ENCODE results near the gene SHC3. TPM values are rescaled to one million over a fixed set of nuclear protein-coding genes. Genes with fewer than 3 reads are reported as not detected.

SHC3 gene
- total RNA-seq, 1 donor from 2014 or later = not detected

DNA sequence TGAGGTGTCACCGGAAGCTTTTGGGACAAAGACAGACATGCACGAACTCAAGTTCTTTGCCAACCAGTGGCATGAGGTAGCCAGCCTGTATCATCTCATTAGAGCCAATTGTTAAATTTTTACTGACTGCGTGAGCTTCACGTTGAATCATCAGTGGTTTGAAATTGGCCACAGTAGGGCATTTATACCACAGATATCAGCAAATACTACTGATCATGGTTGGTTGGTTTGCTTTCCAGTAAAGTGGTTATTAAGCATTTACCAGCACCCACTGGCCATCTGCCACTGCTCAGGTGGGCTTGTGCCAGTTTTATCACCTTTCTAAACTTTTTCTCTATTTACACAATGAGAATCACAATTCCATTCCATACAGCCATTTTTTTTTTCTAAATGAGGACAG, 28.4 kb upstream of the SHC3 start:
- Mint-ChIP-seq H3K27me3 (ENCODE audit: insufficient read depth) (peaks cover 2% of the 10 kb centered on the region), H3K4me1 (ENCODE audit: low read depth) (no peaks in the 10 kb centered on the region), H3K9me3 (peaks cover 10% of the 10 kb centered on the region), H3K27ac (no peak overlapping the region), H3K36me3 (ENCODE audit: low read depth) (no peaks in the 10 kb centered on the region), H3K4me3 (no peak overlapping the region)
- no peak for DNase-seq (ENCODE audit: low spot score)
- intact Hi-C loops (cut with micrococcal nuclease) = no loop called here

- no peaks in the 10 kb centered on the region for H3K36me3 Mint-ChIP-seq (ENCODE audit: low read depth)
- DNase-seq (ENCODE audit: low spot score) = no peak
- intact Hi-C loops (cut with micrococcal nuclease) = no loop called here
- no peak overlapping the region for H3K27ac Mint-ChIP-seq
- H3K4me1 Mint-ChIP-seq (ENCODE audit: low read depth) = no peaks in the 10 kb centered on the region
- peaks cover 2% of the 10 kb centered on the region for H3K27me3 Mint-ChIP-seq (ENCODE audit: insufficient read depth)
- no peak overlapping the region for H3K4me3 Mint-ChIP-seq
- H3K9me3 Mint-ChIP-seq = peaks cover 19% of the 10 kb centered on the region
Measured at GRCh38 chr9:89204801-89205200, 26.2 kb upstream of the SHC3 start.

DNA sequence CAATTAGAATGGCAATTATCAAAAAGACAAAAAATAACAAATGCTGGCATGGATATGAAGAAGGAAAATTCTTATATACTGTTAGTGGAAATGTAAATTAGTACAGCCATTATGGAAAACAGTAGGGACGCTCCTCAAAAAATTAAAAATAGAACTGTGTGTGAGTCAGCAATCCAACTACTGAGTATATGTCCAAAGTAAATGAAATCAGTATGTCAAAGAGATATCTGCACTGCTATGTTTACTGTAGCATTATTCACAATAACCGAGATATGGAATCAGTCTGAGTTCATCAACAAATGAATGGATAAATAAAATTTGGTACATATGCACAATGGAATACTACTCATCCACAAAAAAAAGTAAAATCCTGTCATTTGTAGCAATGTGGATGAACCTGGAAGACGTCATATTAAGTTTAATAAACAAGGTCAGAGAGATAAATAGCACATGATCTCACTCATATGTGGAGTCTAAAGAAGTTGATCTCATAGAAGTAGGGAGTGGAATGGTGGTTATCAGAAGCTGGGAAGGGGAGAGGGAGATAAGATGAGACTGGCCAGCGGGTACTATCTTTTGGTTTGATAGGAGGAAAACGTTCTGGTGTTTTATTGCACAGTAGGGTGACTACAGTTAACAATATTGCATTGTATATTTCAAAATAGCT, 16.6 kb upstream of the SHC3 start:
- peaks cover 23% of the 10 kb centered on the region for H3K27me3 Mint-ChIP-seq (ENCODE audit: insufficient read depth)
- H3K9me3 Mint-ChIP-seq = peaks cover 5% of the 10 kb centered on the region
- no peak overlapping the region for H3K27ac Mint-ChIP-seq
- H3K4me1 Mint-ChIP-seq (ENCODE audit: low read depth) = no peaks in the 10 kb centered on the region
- DNase-seq (ENCODE audit: low spot score) = no peak
- H3K4me3 Mint-ChIP-seq = no peak overlapping the region
- intact Hi-C loops (cut with micrococcal nuclease) = no loop called here
- no peaks in the 10 kb centered on the region for H3K36me3 Mint-ChIP-seq (ENCODE audit: low read depth)

GRCh38 chr9:89194421-89195130, 16.0 kb upstream of the SHC3 start:
- Mint-ChIP-seq H3K36me3 (ENCODE audit: low read depth) (no peaks in the 10 kb centered on the region), H3K27me3 (ENCODE audit: insufficient read depth) (peaks cover 24% of the 10 kb centered on the region), H3K4me3 (no peak overlapping the region), H3K27ac (no peak overlapping the region), H3K9me3 (peaks cover 3% of the 10 kb centered on the region), H3K4me1 (ENCODE audit: low read depth) (no peaks in the 10 kb centered on the region)
- intact Hi-C loops (cut with micrococcal nuclease) = no loop called here
- DNase-seq (ENCODE audit: low spot score) = no peak

GRCh38 chr9:89191004-89191403, 12.4 kb upstream of the SHC3 start:
- H3K4me3 Mint-ChIP-seq = no peak overlapping the region
- intact Hi-C loops (cut with micrococcal nuclease) = no loop called here
- peaks cover 23% of the 10 kb centered on the region for H3K27me3 Mint-ChIP-seq (ENCODE audit: insufficient read depth)
- H3K4me1 Mint-ChIP-seq (ENCODE audit: low read depth) = no peaks in the 10 kb centered on the region
- no peak for DNase-seq (ENCODE audit: low spot score)
- H3K9me3 Mint-ChIP-seq = no peaks in the 10 kb centered on the region
- no peak overlapping the region for H3K27ac Mint-ChIP-seq
- H3K36me3 Mint-ChIP-seq (ENCODE audit: low read depth) = no peaks in the 10 kb centered on the region

- intact Hi-C loops (cut with micrococcal nuclease) = no loop called here
- Mint-ChIP-seq H3K4me1 (ENCODE audit: low read depth) (no peaks in the 10 kb centered on the region), H3K27me3 (ENCODE audit: insufficient read depth) (peaks cover 24% of the 10 kb centered on the region), H3K9me3 (no peaks in the 10 kb centered on the region), H3K4me3 (no peak overlapping the region), H3K36me3 (ENCODE audit: low read depth) (no peaks in the 10 kb centered on the region), H3K27ac (no peak overlapping the region)
- DNase-seq (ENCODE audit: low spot score) = no peak
Measured at GRCh38 chr9:89189215-89189614, 10.6 kb upstream of the SHC3 start.

DNA sequence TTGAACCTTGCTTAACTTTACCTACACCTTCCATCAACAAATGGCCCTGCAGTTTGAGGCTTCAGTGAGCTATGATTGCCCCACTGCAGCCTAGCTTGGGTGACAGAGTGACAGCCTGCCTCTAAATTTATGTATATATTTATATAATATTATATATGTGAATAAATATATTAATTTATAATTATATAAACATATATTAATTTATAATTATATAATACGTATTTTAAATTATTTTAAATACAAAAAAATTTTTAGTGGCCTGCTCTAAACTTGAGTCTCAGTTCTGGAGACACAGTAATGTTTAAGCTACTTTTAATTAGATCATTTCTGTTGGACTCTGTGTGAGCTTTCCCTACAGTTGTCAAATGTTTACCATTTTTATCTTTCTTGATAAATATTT, 9.3 kb upstream of the SHC3 start:
- Mint-ChIP-seq H3K27ac (no peak overlapping the region), H3K4me1 (ENCODE audit: low read depth) (no peaks in the 10 kb centered on the region), H3K36me3 (ENCODE audit: low read depth) (no peaks in the 10 kb centered on the region), H3K4me3 (no peak overlapping the region), H3K27me3 (ENCODE audit: insufficient read depth) (peaks cover 18% of the 10 kb centered on the region), H3K9me3 (no peaks in the 10 kb centered on the region)
- intact Hi-C loops (cut with micrococcal nuclease) = no loop called here
- DNase-seq (ENCODE audit: low spot score) = no peak

GRCh38 chr9:89187541-89187940, 8.9 kb upstream of the SHC3 start:
- peaks cover 18% of the 10 kb centered on the region for H3K27me3 Mint-ChIP-seq (ENCODE audit: insufficient read depth)
- H3K9me3 Mint-ChIP-seq = no peaks in the 10 kb centered on the region
- no peak for DNase-seq (ENCODE audit: low spot score)
- intact Hi-C loops (cut with micrococcal nuclease) = no loop called here
- H3K36me3 Mint-ChIP-seq (ENCODE audit: low read depth) = no peaks in the 10 kb centered on the region
- no peak overlapping the region for H3K27ac Mint-ChIP-seq
- H3K4me3 Mint-ChIP-seq = no peak overlapping the region
- H3K4me1 Mint-ChIP-seq (ENCODE audit: low read depth) = no peaks in the 10 kb centered on the region

DNA sequence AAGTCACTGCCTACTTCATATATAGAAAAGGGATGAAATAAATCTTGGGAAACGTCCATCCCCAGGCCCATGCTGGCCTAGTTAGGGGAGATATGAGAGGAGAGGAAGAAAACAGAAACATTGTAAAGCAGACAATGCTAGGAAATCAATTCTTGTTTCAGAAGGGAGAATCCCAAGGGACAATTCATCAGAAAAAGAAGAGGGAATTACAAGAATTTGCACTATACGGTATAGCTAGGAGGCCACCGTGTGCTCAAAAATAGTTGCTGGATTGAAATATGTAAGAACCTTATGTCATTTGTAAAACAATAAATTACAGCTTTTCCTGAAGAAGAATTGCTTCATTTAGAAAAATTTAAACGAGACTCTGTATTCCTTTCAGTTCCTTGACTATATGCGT, 8.3 kb upstream of the SHC3 start:
- peaks cover 19% of the 10 kb centered on the region for H3K27me3 Mint-ChIP-seq (ENCODE audit: insufficient read depth)
- no peak overlapping the region for H3K4me3 Mint-ChIP-seq
- no peaks in the 10 kb centered on the region for H3K4me1 Mint-ChIP-seq (ENCODE audit: low read depth)
- DNase-seq (ENCODE audit: low spot score) = no peak
- no peaks in the 10 kb centered on the region for H3K9me3 Mint-ChIP-seq
- H3K36me3 Mint-ChIP-seq (ENCODE audit: low read depth) = no peaks in the 10 kb centered on the region
- H3K27ac Mint-ChIP-seq = no peak overlapping the region
- intact Hi-C loops (cut with micrococcal nuclease) = no loop called here

GRCh38 chr9:89185980-89186379, 7.4 kb upstream of the SHC3 start:
- intact Hi-C loops (cut with micrococcal nuclease) = no loop called here
- Mint-ChIP-seq H3K36me3 (ENCODE audit: low read depth) (no peaks in the 10 kb centered on the region), H3K27me3 (ENCODE audit: insufficient read depth) (peaks cover 21% of the 10 kb centered on the region), H3K4me1 (ENCODE audit: low read depth) (no peaks in the 10 kb centered on the region), H3K27ac (no peak overlapping the region), H3K9me3 (no peaks in the 10 kb centered on the region), H3K4me3 (no peak overlapping the region)
- DNase-seq (ENCODE audit: low spot score) = no peak

- no peaks in the 10 kb centered on the region for H3K36me3 Mint-ChIP-seq (ENCODE audit: low read depth)
- peaks cover 17% of the 10 kb centered on the region for H3K4me1 Mint-ChIP-seq (ENCODE audit: low read depth)
- H3K27me3 Mint-ChIP-seq (ENCODE audit: insufficient read depth) = peaks cover 41% of the 10 kb centered on the region
- no peak overlapping the region for H3K27ac Mint-ChIP-seq
- DNase-seq (ENCODE audit: low spot score) = no peak
- no peak overlapping the region for H3K4me3 Mint-ChIP-seq
- intact Hi-C loops (cut with micrococcal nuclease) = loop anchor here (5.0 kb wide), 1 partner anchor 94 kb away; no protein-coding TSS in a partner anchor
- no peaks in the 10 kb centered on the region for H3K9me3 Mint-ChIP-seq
Measured at GRCh38 chr9:89183146-89183545, 4.5 kb upstream of the SHC3 start.

DNA sequence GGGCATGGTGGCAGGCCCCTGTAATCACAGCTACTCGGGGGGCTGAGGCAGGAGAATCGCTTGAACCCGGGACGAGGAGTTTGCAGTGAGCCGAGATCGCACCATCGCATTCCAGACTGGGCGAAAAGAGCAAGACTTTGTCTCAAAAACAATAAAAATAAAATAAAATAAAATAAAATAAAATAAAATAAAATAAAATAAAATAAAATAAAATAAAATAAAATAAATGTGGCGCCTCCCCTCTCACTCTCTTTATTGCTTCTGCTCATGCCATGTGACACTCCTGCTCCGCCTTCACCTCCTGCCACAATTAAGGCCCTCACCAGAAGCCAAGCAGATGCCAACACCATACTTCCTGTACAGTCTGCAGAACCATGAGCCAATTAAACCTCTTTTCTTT, 3.8 kb upstream of the SHC3 start:
- DNase-seq (ENCODE audit: low spot score) = no peak
- intact Hi-C loops (cut with micrococcal nuclease) = loop anchor here (5.0 kb wide), 1 partner anchor 95 kb away; no protein-coding TSS in a partner anchor
- Mint-ChIP-seq H3K4me3 (no peak overlapping the region), H3K4me1 (ENCODE audit: low read depth) (peaks cover 17% of the 10 kb centered on the region), H3K36me3 (ENCODE audit: low read depth) (no peaks in the 10 kb centered on the region), H3K27ac (no peak overlapping the region), H3K9me3 (no peaks in the 10 kb centered on the region), H3K27me3 (ENCODE audit: insufficient read depth) (peaks cover 44% of the 10 kb centered on the region)

DNA sequence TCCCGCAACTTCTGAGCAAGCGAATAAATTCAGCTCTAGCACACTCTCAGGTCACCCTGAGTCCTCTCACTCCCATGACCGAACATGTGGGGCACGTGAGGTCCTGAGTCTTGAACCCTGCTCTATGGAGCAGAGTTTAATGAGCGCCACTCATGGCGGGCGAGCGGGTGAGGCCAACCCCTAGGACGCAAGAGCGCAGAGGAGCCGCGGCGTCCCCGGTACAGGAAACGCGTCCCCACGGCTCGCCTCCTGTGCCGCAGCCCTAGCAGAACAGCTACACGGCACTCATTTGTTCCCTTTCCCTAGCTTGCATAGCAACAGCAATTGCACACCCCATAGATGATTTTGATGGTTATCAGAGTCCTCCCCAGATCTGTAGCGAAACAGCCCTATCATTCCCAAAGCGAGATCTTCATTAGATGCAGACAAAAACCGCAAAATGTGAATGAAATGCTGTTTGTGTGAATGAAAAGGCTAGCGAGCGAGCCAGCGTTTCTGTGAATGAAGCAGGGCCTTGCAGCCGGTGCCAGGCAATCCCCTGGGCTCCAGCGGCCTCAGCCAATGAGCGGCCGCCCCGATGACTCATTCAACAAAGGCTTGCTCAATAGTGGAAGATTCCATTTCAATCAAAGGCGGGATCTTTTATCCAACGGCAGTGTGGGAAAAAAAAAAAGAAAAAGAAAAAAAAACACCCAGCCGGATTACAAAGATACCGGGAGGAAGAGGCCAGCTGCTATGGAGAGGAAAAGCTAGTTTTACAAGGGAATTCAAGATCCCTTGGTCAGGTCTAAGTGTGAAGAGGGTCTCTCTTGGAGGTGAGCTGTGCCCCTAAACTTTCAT, 1.5 kb upstream of the SHC3 start:
- H3K27ac Mint-ChIP-seq = peak overlapping the region; percentile 15
- intact Hi-C loops (cut with micrococcal nuclease) = loop anchor here (5.0 kb wide), 1 partner anchor 97 kb away; no protein-coding TSS in a partner anchor
- peak; percentile 15 for DNase-seq (ENCODE audit: low spot score)

More for the DNA sequence above, 1.5 kb upstream of the SHC3 start:
- Mint-ChIP-seq H3K9me3 (no peaks in the 10 kb centered on the region), H3K4me1 (ENCODE audit: low read depth) (peaks cover 17% of the 10 kb centered on the region), H3K27me3 (ENCODE audit: insufficient read depth) (peaks cover 61% of the 10 kb centered on the region), H3K36me3 (ENCODE audit: low read depth) (no peaks in the 10 kb centered on the region), H3K4me3 (peak overlapping the region; percentile 40)
